ENCODE data around the gene PARP12. TPM values are rescaled to one million over a fixed set of nuclear protein-coding genes. Genes with fewer than 3 reads are reported as not detected.

Gene PARP12
- total RNA-seq, 2 donors from 2014 or later = 7.5 to 8.5 TPM

- no peaks in the 10 kb centered on the region for H3K27me3 ChIP-seq
- no peak for DNase-seq (ENCODE audit: low spot score)
- no peak for TF ChIP-seq CTCF (IDR thresholded peaks at IDR 0.05)
- H3K36me3 ChIP-seq = no peaks in the 10 kb centered on the region
- no peak overlapping the region for H3K27ac ChIP-seq
- H3K4me1 ChIP-seq = no peaks in the 10 kb centered on the region
- H3K4me3 ChIP-seq = no peak overlapping the region
- H3K9me3 ChIP-seq = no peaks in the 10 kb centered on the region
Measured at GRCh38 chr7:140019172-140019571, 43.6 kb downstream of the PARP12 start.

GRCh38 chr7:140018125-140019043 lies 44.4 kb downstream of the PARP12 start:
- no peak for DNase-seq (ENCODE audit: low spot score)
- H3K27me3 ChIP-seq = no peaks in the 10 kb centered on the region
- no peak for TF ChIP-seq CTCF (IDR thresholded peaks at IDR 0.05)

GRCh38 chr7:140017543-140017942 lies 45.2 kb downstream of the PARP12 start:
- Histone ChIP-seq H3K27ac (no peak overlapping the region), H3K4me3 (no peak overlapping the region), H3K9me3 (no peaks in the 10 kb centered on the region), H3K4me1 (no peaks in the 10 kb centered on the region), H3K27me3 (no peaks in the 10 kb centered on the region), H3K36me3 (no peaks in the 10 kb centered on the region)
- no peak for DNase-seq (ENCODE audit: low spot score)
- no peak for TF ChIP-seq CTCF (IDR thresholded peaks at IDR 0.05)

More at GRCh38 chr7:140018125-140019043, 44.4 kb downstream of the PARP12 start:
- Histone ChIP-seq H3K9me3 (no peaks in the 10 kb centered on the region), H3K4me1 (no peaks in the 10 kb centered on the region), H3K4me3 (no peak overlapping the region), H3K27ac (no peak overlapping the region), H3K36me3 (no peaks in the 10 kb centered on the region)

- Histone ChIP-seq H3K27ac (no peak overlapping the region), H3K9me3 (no peaks in the 10 kb centered on the region), H3K4me1 (no peaks in the 10 kb centered on the region), H3K27me3 (no peaks in the 10 kb centered on the region), H3K4me3 (no peak overlapping the region), H3K36me3 (no peaks in the 10 kb centered on the region)
- TF ChIP-seq CTCF (IDR thresholded peaks at IDR 0.05) = no peak
- no peak for DNase-seq (ENCODE audit: low spot score)
Measured at GRCh38 chr7:140017034-140017433, 45.7 kb downstream of the PARP12 start.

- Histone ChIP-seq H3K27ac (no peak overlapping the region), H3K9me3 (no peaks in the 10 kb centered on the region), H3K4me3 (no peak overlapping the region), H3K36me3 (no peaks in the 10 kb centered on the region), H3K4me1 (no peaks in the 10 kb centered on the region), H3K27me3 (no peaks in the 10 kb centered on the region)
- no peak for TF ChIP-seq CTCF (IDR thresholded peaks at IDR 0.05)
- DNase-seq (ENCODE audit: low spot score) = no peak
Measured at GRCh38 chr7:140016540-140016939, 46.2 kb downstream of the PARP12 start.

Measured in right atrium auricular region (tissue), 2 donors.